Measurements from ENCODE around the gene CARD9. TPM values are rescaled to one million over a fixed set of nuclear protein-coding genes. Genes with fewer than 3 reads are reported as not detected.
"Not testable (repeated sequence)": the region's sequence is repeated elsewhere in the genome, so short reads cannot be mapped to it uniquely, and the experiment has no call there.

Gene CARD9
- total and polyA plus RNA-seq, 2 donors (not counting 1 experiment from before 2014, with no cell fraction given): 0.69 to 3.3 TPM

DNA sequence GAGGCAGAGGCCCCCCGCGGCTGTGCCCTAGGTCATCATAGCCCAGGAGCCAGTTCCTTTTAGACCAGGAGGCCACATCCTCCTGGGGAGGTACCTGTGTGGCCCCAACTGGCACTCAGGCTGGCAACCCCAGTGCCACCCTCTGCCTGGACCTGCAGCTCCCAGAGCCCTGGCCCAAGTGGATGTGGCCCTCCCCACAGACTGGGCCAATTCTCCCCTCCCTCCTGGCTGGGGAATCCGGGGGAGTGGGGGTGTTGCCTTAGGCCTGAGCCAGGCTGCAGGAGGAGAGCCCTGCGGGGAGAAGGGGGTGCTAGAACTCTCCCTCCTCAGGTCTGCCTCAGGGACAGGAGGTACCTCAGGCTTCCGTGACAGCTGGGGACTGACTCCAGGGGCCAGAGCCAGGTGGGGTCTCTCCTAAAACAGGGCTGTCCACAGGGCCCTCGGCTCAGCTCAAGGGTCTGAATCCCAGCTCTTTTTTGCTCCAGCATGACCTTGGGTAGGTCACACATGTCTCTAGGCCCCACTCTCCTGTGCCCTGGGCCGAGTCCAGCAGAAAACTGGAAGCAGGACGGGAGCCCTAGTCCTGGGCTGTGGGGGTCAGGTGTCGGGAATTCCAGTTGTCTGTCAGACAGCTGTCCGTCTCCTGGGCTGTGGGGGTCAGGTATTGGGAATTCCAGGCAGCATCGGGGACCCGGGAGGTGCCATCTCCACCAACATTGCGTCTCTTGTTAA, 19.5 kb downstream of the CARD9 start:
- H3K36me3 ChIP-seq (ENCODE audit: control insufficient read depth, insufficient read depth, low read length): peaks cover 38% of the 10 kb centered on the region
- DNase-seq (ENCODE audit: low read depth in 2 of 2): no peak
- no peak overlapping the region for H3K27ac ChIP-seq (ENCODE audit: insufficient read depth, low read length)
- no peak overlapping the region for H3K4me3 ChIP-seq (replicated peaks in 1 of 4; ENCODE audit: control extremely low read depth in 1 of 4, insufficient read depth in 1 of 4, low read depth in 3 of 4, low read length in 4 of 4)
- no peaks in the 10 kb centered on the region for H3K9me3 ChIP-seq (ENCODE audit: control insufficient read depth, insufficient read depth, low read depth, low read length)
- H4K20me1 ChIP-seq (ENCODE audit: control insufficient read depth, extremely low read depth, insufficient read depth, low read length): no peaks in the 10 kb centered on the region
- no peak overlapping the region for H3K9ac ChIP-seq (ENCODE audit: insufficient read depth, low read length)
- no peak for TF ChIP-seq EZH2 (IDR thresholded peaks at IDR 0.05; ENCODE audit: low read length, missing control alignments)
- TF ChIP-seq, protein P1, sequence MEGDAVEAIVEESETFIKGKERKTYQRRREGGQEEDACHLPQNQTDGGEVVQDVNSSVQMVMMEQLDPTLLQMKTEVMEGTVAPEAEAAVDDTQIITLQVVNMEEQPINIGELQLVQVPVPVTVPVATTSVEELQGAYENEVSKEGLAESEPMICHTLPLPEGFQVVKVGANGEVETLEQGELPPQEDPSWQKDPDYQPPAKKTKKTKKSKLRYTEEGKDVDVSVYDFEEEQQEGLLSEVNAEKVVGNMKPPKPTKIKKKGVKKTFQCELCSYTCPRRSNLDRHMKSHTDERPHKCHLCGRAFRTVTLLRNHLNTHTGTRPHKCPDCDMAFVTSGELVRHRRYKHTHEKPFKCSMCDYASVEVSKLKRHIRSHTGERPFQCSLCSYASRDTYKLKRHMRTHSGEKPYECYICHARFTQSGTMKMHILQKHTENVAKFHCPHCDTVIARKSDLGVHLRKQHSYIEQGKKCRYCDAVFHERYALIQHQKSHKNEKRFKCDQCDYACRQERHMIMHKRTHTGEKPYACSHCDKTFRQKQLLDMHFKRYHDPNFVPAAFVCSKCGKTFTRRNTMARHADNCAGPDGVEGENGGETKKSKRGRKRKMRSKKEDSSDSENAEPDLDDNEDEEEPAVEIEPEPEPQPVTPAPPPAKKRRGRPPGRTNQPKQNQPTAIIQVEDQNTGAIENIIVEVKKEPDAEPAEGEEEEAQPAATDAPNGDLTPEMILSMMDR (conservative IDR thresholded peaks at IDR 0.05 in 1 of 2, IDR thresholded peaks at IDR 0.05 in 1 of 2; ENCODE audit: low read depth in 1 of 2, low read length in 2 of 2): no peak
- peaks cover 4% of the 10 kb centered on the region for H3K4me1 ChIP-seq (ENCODE audit: control insufficient read depth, extremely low read depth, insufficient read depth, low read length)
- no peak overlapping the region for H3K4me2 ChIP-seq (ENCODE audit: extremely low read depth, insufficient read depth, low read length)
- H3K79me2 ChIP-seq (ENCODE audit: control insufficient read depth, insufficient read depth, low read length): no peaks in the 10 kb centered on the region
- H2AFZ ChIP-seq (ENCODE audit: low read length): no peak overlapping the region
- H3K27me3 ChIP-seq (ENCODE audit: control insufficient read depth, insufficient read depth, low read length): no peaks in the 10 kb centered on the region

DNA sequence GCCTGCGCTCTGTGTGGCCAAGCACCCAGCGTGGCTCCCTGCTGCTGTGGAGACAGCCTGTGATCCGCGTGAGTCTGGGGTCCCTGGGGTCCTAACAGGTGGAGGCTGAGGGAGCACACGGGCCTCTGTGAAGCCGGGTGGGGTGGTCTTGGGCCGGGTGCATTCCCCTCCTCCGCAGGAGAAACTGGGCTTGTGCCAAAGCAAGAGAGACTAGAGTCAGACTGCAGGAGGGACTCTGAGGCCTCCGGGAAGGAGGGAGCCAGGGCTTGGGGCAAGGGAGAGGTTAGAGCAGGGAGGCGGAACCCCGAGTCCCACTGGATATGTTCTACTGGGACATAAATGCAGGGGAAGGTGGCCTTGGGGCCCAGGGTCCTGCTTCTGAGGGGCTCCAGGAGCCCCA, 20.4 kb downstream of the CARD9 start:
- Histone ChIP-seq H3K9ac (ENCODE audit: insufficient read depth, low read length) (no peak overlapping the region), H3K36me3 (ENCODE audit: control insufficient read depth, insufficient read depth, low read length) (peaks cover 39% of the 10 kb centered on the region), H3K27ac (ENCODE audit: insufficient read depth, low read length) (no peak overlapping the region), H3K4me1 (ENCODE audit: control insufficient read depth, extremely low read depth, insufficient read depth, low read length) (peaks cover 4% of the 10 kb centered on the region), H3K27me3 (ENCODE audit: control insufficient read depth, insufficient read depth, low read length) (no peaks in the 10 kb centered on the region), H2AFZ (ENCODE audit: low read length) (no peak overlapping the region), H3K4me2 (ENCODE audit: extremely low read depth, insufficient read depth, low read length) (no peak overlapping the region), H3K9me3 (ENCODE audit: control insufficient read depth, insufficient read depth, low read depth, low read length) (no peaks in the 10 kb centered on the region), H3K79me2 (ENCODE audit: control insufficient read depth, insufficient read depth, low read length) (no peaks in the 10 kb centered on the region), H3K4me3 (replicated peaks in 1 of 4; ENCODE audit: control extremely low read depth in 1 of 4, insufficient read depth in 1 of 4, low read depth in 3 of 4, low read length in 4 of 4) (no peak overlapping the region), H4K20me1 (ENCODE audit: control insufficient read depth, extremely low read depth, insufficient read depth, low read length) (no peaks in the 10 kb centered on the region)
- no peak for DNase-seq (ENCODE audit: low read depth in 2 of 2)
- TF ChIP-seq, protein P1 (conservative IDR thresholded peaks at IDR 0.05 in 1 of 2, IDR thresholded peaks at IDR 0.05 in 1 of 2; ENCODE audit: low read depth in 1 of 2, low read length in 2 of 2): no peak
- no peak for TF ChIP-seq EZH2 (IDR thresholded peaks at IDR 0.05; ENCODE audit: low read length, missing control alignments)

DNA sequence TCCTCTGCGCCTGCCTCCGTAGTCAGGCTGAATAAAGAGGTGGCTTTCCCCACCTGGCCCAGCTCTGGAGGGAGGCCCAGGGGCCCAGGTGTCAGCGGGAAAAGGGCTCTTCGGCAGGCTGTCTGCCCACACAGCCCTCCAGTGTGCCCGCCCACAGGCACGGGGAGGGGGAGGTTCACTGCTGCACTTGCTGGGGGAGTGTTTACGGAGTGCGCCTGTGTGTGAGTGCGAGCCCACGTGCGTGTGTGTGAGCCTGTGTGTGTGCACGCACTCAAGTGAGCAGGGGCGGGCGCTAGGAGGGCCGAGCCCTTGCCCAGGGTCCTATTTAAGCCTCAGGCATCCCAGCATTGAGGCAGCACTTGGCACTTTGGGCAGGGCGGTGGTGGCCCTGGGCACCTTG, 20.8 kb downstream of the CARD9 start:
- Histone ChIP-seq H3K9me3 (ENCODE audit: control insufficient read depth, insufficient read depth, low read depth, low read length) (no peaks in the 10 kb centered on the region), H3K4me2 (ENCODE audit: extremely low read depth, insufficient read depth, low read length) (no peak overlapping the region), H3K4me1 (ENCODE audit: control insufficient read depth, extremely low read depth, insufficient read depth, low read length) (peaks cover 4% of the 10 kb centered on the region), H3K9ac (ENCODE audit: insufficient read depth, low read length) (no peak overlapping the region), H3K4me3 (replicated peaks in 1 of 4; ENCODE audit: control extremely low read depth in 1 of 4, insufficient read depth in 1 of 4, low read depth in 3 of 4, low read length in 4 of 4) (no peak overlapping the region), H3K79me2 (ENCODE audit: control insufficient read depth, insufficient read depth, low read length) (no peaks in the 10 kb centered on the region), H3K27ac (ENCODE audit: insufficient read depth, low read length) (no peak overlapping the region), H3K27me3 (ENCODE audit: control insufficient read depth, insufficient read depth, low read length) (no peaks in the 10 kb centered on the region), H3K36me3 (ENCODE audit: control insufficient read depth, insufficient read depth, low read length) (peaks cover 35% of the 10 kb centered on the region), H4K20me1 (ENCODE audit: control insufficient read depth, extremely low read depth, insufficient read depth, low read length) (no peaks in the 10 kb centered on the region), H2AFZ (ENCODE audit: low read length) (no peak overlapping the region)
- TF ChIP-seq EZH2 (IDR thresholded peaks at IDR 0.05; ENCODE audit: low read length, missing control alignments): no peak
- TF ChIP-seq, protein P1 (conservative IDR thresholded peaks at IDR 0.05 in 1 of 2, IDR thresholded peaks at IDR 0.05 in 1 of 2; ENCODE audit: low read depth in 1 of 2, low read length in 2 of 2): no peak
- no peak for DNase-seq (ENCODE audit: low read depth in 2 of 2)

DNA sequence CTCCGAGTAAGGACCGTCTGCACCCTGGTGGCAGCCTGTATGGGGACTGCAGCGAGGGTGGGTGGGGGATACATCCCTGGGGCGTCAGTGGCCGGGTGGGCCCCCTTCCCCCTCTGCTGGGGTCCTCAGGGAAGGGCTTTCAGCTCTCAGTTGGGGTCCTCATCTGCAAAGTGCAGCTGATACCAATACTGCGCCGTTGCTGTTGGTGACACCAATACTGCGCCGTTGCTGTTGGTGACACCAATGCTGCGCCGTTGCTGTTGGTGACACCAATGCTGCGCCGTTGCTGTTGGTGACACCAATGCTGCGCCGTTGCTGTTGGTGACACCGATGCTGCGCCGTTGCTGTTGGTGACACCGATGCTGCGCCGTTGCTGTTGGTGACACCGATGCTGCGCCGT, 21.6 kb downstream of the CARD9 start:
- not testable (repeated sequence) for H3K9me3 ChIP-seq (ENCODE audit: control insufficient read depth, insufficient read depth, low read depth, low read length); H3K4me3 ChIP-seq (replicated peaks in 1 of 4; ENCODE audit: control extremely low read depth in 1 of 4, insufficient read depth in 1 of 4, low read depth in 3 of 4, low read length in 4 of 4); H3K9ac ChIP-seq (ENCODE audit: insufficient read depth, low read length); H3K4me1 ChIP-seq (ENCODE audit: control insufficient read depth, extremely low read depth, insufficient read depth, low read length); H4K20me1 ChIP-seq (ENCODE audit: control insufficient read depth, extremely low read depth, insufficient read depth, low read length); H2AFZ ChIP-seq (ENCODE audit: low read length); DNase-seq (ENCODE audit: low read depth in 2 of 2); H3K4me2 ChIP-seq (ENCODE audit: extremely low read depth, insufficient read depth, low read length); H3K79me2 ChIP-seq (ENCODE audit: control insufficient read depth, insufficient read depth, low read length); H3K27me3 ChIP-seq (ENCODE audit: control insufficient read depth, insufficient read depth, low read length); H3K27ac ChIP-seq (ENCODE audit: insufficient read depth, low read length)
- H3K36me3 ChIP-seq (ENCODE audit: control insufficient read depth, insufficient read depth, low read length): peaks cover 27% of the 10 kb centered on the region

Measured in fibroblast of lung (primary cell).